Fibroblast of skin of right biceps (primary cell): ENCODE data around the gene SEMA3C.

Experiments used
- DNase-seq: peaks from one replicate; pipeline ENCODE4 v3.0.0-alpha.2; 2013

Gene SEMA3C

GRCh38 chr7:80847027-80847426 is 71.8 kb downstream of the SEMA3C start:
- DNase-seq, result peak; percentile 73

GRCh38 chr7:80844916-80845315 is 73.9 kb downstream of the SEMA3C start:
- DNase-seq, result no peak

DNA sequence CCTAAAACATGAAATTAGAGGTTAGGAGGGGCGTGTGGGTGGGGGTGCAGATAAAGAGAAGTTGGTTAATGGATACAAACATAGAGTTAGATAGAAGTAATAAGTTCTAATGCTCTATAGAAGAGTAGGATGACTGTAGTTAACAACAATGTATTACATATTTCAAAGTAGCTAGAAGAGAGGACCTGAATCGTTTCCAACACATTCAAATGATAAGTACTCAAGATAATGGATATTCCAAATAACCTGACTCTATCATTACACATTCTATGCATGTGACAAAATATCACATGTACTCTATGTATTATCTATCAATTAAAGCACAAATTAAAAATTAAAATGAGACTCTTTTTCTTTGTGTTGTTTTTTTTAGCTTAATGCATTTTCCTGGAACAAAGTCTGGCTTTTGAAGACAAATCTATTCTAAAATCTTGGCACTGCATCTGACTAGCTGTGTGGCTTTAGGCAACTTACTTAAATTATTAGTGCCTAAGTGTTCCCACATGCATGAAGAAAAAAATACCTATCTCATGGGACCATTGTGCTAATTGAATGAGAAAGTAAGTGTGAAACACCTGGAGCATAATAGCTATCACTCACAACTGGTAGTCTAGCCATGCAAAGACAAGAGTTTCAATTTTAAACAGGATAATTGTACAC is 75.7 kb downstream of the SEMA3C start:
- no peak for DNase-seq

DNA sequence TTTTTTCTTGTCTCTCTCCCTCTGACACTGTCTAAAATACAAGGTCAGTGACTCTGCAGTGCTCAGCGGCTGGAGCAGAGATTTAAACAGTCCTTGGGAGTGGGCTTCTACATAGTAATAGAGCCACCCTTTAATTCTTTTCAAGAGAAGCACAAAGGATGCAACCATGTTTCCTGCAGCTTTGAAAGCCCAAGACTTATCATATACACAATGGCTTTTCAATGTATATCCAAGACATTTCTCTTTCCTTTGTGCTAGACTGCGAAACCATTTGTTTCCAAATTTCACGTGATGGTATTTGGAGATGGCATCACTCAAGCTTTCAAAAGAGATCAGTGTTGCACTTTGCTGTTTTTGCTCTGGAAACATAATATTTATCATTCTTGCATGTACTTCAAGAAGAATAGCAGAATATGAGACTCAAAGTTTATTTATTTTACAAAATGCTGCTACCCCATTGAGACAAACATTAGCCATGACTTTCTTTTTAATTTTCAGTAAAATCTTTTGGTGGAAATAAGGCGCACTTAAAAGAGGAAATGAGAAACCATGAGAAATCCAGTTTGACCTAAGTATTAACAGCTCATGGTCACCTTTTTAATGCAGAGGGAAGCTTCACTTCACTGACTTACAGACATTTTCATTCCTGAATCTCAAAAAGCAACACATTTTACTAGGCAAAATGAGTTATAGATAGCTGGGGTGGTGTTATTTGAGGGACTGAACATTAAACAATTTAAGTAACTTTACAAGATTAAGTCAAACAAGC is 76.6 kb downstream of the SEMA3C start:
- no peak for DNase-seq

DNA sequence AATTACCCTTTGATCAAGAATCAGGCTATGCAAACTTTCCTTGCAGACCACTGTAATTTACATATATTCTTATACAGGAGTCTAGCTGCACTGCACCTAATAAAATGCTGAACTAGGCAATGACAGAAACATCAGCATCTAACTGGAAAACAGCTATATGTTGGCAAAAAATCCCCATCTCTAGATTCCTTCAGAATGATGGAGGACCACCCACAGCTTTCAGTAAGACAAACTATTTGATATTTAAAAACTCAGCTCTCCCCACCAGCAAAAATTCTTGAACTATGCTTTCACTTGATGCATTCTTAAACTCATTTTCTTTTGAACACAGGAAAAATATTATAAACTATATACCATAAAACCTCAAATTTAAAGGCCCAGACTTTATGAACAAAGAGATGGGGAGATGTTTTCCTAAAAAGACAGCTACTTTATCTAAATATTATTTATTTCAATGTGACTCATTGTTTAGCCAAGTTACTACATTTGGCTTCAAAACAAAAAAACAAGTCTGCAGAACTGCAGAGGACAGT is 77.4 kb downstream of the SEMA3C start:
- DNase-seq, result peak; percentile 74

GRCh38 chr7:80840681-80841080 is 78.2 kb downstream of the SEMA3C start:
- no peak for DNase-seq

DNA sequence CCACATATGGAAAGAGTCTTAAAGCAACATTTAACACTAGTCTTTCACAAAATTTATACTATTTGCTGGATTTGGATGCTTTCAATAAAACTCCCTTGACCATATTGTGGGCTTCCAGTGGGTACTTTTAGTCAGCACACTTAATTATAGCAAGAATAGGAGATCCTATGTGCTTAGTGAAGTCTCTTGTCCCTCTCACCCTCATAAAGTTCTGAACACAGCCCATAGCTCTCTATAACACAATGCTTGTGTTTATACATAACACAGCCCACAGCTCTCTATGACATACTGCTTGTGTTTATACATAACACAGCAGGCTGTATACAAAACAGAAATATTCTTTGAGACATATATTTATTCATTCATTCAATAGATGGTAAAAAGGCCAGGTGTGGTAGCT is 79.0 kb downstream of the SEMA3C start:
- no peak for DNase-seq

DNA sequence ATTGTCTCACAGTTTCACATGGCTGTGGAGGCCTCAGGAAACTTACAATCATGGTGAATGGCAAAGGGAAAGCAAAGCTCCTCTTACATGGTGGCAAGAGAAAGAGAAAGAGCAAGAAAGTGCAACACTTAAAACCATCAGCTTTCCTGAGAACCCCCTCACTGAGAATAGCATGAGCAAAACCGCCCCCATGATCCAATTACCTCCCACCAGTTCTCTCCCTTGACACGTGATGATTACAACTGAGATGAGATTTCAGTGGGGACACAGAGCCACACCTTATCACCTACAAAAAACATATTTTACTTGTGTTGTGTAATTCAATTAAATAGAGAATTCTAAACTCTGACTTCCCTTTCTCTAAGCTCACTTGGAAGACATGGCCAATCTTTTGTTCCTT is 80.2 kb downstream of the SEMA3C start:
- no peak for DNase-seq

GRCh38 chr7:80837345-80837744 is 81.5 kb downstream of the SEMA3C start:
- DNase-seq, result no peak

DNA sequence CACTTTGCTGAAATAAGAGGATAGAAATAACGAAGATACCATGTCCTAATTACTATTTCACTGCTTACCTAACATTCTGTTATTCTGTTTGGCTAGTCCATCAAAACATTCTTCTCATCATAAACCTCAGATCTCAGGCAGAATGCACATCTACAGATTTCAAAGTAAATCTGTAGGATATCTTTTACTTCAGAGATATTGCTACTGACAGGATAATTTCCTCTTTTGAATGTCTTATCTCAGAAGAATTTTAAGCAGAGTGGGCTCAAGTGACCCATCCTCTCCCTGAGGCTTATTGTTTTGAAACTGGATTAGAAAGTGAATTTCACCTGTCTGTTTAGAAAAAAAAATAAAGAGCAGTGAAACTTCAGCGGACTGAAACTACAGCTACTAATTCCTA is 83.6 kb downstream of the SEMA3C start:
- DNase-seq, result no peak

DNA sequence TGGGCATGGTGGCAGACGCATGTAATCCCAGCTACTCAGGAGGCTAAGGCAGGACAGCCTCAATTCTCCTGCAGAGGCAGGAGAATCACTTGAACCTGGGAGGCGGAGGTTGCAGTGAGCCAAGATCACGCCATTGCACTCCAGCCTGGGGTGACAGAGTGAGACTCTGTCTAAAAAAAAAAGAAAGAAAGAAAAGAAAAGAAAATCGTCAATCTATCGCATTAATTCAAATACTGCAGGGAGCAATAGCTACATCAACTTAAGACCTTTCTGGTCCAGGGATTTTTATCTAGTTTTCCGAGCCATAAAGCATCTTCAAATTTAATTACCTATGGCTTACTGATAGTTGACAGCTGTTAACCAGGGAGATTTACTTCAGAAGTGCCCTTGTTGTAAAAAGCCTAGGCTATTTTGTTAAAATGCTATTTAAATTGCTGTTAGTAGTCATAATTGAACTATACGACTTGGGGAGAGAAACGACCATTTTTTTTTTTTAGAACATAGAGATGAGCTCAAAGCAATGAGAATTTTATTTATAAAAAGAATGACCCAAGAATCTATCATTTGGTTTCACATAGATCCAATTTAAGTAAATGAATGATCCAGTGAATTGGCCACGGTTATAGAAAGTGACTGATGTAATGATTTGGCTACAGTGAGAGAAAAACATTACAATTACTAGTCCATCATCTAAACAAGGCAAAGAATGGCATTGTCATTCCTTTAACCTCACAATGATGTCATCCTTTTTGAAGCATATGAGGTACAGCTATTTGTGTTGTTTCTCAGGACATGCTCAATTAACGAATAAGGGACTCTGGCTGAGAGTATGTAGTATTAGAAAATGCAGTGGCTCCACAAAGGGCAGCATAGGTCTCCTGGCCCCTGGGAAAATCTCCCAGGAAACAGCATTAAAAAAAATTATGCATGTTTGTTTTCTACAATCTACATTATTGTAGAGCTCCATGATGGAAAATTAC is 85.3 kb downstream of the SEMA3C start:
- DNase-seq, result peak; percentile 64

- no peak for DNase-seq
These were observed 86.8 kb downstream of the SEMA3C start for GRCh38 chr7:80832006-80832405.

GRCh38 chr7:80830584-80831285 is 88.1 kb downstream of the SEMA3C start:
- DNase-seq, result no peak

DNA sequence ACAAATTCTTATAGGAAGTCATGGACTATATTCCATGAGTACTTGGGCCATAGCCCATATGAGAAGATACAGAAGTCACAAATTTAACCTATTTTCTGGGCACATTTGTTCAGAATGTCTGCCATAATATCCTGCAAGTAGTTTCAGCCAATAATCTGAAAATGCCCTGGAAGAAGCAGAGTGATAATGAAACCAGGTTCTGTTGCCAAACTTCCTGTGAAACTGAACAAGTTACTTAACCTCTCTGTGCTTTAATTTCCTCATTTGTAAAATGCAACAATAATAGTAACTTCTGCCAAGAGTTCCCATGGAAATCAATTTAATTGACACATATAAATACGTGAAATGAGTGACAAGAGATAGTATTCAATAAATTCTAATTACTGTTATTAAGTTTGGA is 88.8 kb downstream of the SEMA3C start:
- no peak for DNase-seq

DNA sequence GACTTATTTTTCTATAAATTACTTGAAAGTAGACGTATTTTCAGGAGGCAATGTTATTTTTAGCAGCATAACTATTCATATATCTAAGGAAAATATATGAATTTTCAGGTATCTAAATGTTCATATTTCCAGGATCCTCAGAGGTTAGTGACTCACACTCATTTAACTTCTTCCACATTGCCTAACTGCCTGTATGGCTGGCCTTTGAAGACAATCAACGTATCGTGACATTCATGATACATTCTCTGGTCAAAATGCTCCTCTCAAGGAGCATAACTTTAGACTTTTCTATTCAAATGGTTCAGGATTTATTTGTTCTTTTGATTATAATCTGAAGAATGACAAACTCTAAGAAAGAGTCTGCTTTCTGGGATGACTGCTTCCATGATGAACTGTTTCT is 89.3 kb downstream of the SEMA3C start:
- peak; percentile 35 for DNase-seq

DNA sequence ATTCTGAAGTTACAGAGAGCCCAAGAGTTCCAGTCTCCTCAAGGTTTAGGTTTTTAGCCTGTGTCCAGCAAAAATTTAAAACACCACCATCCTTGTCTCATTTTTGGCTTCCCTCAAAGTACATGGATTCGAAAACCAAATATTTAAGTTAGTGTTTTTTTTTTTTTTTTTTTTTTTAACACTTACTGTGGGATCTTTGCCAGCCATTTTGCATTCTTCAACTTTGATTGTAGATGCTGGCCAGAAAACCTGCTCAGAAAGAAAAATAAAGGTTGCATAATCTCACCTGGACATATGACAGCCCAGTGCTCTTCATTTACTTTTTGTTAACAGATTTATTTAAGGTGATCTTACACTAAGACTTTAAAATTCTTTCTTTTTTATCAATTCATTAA is 91.6 kb downstream of the SEMA3C start:
- no peak for DNase-seq

DNA sequence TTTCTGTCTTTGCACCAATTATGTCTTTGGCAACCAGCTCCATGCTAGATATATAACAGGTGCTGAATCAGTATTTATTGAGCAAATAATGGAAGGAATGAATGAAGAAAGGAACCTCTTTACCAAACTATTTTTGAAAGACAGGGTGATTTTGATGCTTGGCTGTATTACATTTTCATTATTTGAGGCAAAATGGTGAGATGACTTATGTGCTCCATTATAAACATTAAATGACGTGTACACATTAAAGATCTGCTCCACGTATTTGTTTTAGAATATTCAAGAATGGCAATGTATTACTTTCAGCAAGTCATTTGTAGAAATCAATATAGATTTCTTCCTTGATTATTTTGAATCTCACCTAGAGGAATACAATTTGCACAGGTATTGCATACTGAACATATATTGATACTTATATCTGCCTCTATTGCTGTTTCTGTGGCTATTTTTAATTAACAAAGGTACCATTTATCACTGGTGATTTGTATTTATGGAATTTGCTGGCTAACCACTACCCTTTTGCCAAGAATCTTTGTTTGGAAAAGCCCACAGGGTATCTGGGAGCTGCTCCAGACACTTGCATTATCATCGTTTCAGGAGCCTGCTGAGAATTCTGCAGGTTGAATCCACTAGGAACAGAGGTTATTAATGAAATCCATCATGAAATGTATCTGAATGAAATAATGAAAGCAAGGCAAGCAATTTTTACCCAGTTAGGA is 92.2 kb downstream of the SEMA3C start:
- DNase-seq, result peak; percentile 76

DNA sequence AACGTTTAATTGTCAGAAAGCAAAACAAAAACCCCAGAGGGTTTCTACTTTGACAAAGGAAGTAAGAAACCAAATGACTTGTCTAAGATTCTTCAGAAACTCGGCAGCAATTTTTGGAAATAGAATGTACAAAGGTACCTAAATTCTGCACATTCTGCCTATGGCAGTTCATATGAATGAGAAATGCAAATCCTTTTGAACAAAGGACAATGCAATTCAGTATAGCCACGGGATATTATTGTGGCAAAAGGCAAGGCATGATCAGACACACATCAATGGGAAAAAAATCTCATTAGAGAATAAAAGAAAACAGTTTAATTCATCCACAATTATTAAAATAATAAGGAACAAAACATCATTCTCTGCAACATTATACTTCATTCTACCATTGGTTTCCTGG is 93.4 kb downstream of the SEMA3C start:
- DNase-seq, result no peak

GRCh38 chr7:80824253-80824652 is 94.6 kb downstream of the SEMA3C start:
- no peak for DNase-seq

- DNase-seq, result no peak
These were observed 95.8 kb downstream of the SEMA3C start for GRCh38 chr7:80823057-80823456.

- DNase-seq, result no peak
These were observed 97.0 kb downstream of the SEMA3C start for GRCh38 chr7:80821771-80822319.

DNA sequence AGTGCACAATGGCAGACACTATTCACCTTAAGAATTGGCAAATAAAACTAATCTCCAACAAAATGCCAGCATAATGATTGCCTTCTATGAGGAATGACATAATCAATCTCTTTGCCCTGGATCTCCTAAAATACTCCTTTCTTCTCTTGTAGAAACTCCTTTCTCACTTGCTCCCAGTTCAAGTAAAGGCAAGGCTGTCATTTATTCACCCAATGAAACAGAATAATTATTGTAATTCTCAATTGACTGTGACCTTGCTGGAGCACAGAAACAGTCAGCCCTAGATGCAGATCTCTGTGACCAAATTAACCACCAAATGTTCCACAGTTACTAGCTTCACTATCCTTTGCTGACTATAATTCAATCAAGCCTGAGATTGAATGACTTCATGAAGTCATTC is 99.3 kb downstream of the SEMA3C start:
- no peak for DNase-seq
